Ascending aorta (tissue), 2 donors: ENCODE results near the gene SERPINA3. TPM values are rescaled to one million over a fixed set of nuclear protein-coding genes. Genes with fewer than 3 reads are reported as not detected.

Experiments
- DNase-seq, 2 donors: peaks; one replicate each; pipeline ENCODE4 v3.0.0-alpha.2; 2019; ENCODE audit warnings: low spot score in 2 of 2
- H3K27ac ChIP-seq, 2 donors: fragments of 200-600 bp; sonication (generic); one replicate each; pipeline ENCODE4 v1.5.1; 2016 to 2017; ENCODE audit warnings: mild to moderate bottlenecking in 1 of 2
- H3K27me3 ChIP-seq: fragments of 200-600 bp; sonication (generic); one replicate; pipeline ENCODE4 v1.5.1; 2017
- H3K36me3 ChIP-seq, 2 donors: fragments of 200-600 bp; sonication (generic); one replicate each; pipeline ENCODE4 v1.5.1; 2016
- H3K4me1 ChIP-seq, 2 donors: fragments of 200-600 bp; sonication (generic); one replicate each; pipeline ENCODE4 v1.5.1; 2016 to 2017; ENCODE audit warnings: mild to moderate bottlenecking in 1 of 2
- H3K4me3 ChIP-seq, 2 donors: fragments of 200-600 bp; sonication (generic); one replicate each; pipeline ENCODE4 v1.5.1; 2016 to 2017; ENCODE audit warnings: mild to moderate bottlenecking in 1 of 2
- H3K9me3 ChIP-seq, 2 donors: fragments of 200-600 bp; sonication (generic); one replicate each; pipeline ENCODE4 v1.5.1; 2016
- intact Hi-C: fragments of 100-400 bp; cut with DNase I; formaldehyde crosslinking; loops from one replicate; pipeline ENCODE4 v1.15.1; 2023
- total RNA-seq: library from RNA; depleted of rRNA; stranded (reverse); fragments of >200 nt; gene quantifications from one replicate; pipeline ENCODE4 v1.1.0, GENCODE V29; 2016
- TF ChIP-seq, protein P1 (sequence below), 3 experiments: fragments of 200-600 bp in 2 of 3; fragments of 450-650 bp in 1 of 3; sonication (generic) in 2 of 3; IDR thresholded peaks; one replicate each; pipeline ENCODE4 v1.5.1; 2016 to 2019; ENCODE audit warnings: antibody characterized with exemption in 3 of 3, mild to moderate bottlenecking in 1 of 3, moderate library complexity in 1 of 3

SERPINA3 gene
- total RNA-seq, 1 donor from 2014 or later, result 207 TPM

DNA sequence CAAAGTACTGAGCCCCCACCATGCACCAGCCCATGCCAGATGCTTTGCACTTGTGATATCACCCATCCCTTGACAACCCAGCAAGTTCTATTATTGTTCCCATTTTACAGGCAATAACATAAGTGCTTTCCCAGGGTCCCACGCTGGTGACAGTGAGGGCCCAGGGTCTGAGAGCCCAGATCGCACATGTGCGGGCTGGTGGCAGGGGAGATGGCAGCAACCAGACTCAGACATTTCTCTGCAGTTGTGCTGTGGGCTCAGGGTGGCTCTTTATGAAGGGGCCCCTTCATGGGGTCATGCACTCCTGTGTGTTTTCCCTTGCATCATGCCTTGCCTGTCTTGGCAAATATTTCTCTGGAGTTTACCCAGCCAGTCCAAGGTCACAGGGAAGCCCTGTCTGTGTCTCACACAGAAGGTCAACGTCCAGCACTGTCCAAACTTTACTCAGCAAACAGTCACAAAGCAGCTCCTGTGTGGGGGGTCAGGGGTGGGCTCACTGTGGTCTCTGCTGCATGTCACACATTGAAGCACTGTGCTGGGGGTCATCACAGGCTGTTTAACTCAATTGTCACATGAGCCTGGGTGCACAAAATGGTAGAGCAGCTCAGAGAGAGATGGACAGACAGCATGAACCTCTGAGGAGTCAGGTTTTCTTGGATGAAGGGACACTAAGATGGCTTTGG lies 18.3 kb upstream of the SERPINA3 start:
- peaks cover 0 to 4% of the 10 kb centered on the region in 2 donors for H3K4me1 ChIP-seq
- TF ChIP-seq, protein P1, sequence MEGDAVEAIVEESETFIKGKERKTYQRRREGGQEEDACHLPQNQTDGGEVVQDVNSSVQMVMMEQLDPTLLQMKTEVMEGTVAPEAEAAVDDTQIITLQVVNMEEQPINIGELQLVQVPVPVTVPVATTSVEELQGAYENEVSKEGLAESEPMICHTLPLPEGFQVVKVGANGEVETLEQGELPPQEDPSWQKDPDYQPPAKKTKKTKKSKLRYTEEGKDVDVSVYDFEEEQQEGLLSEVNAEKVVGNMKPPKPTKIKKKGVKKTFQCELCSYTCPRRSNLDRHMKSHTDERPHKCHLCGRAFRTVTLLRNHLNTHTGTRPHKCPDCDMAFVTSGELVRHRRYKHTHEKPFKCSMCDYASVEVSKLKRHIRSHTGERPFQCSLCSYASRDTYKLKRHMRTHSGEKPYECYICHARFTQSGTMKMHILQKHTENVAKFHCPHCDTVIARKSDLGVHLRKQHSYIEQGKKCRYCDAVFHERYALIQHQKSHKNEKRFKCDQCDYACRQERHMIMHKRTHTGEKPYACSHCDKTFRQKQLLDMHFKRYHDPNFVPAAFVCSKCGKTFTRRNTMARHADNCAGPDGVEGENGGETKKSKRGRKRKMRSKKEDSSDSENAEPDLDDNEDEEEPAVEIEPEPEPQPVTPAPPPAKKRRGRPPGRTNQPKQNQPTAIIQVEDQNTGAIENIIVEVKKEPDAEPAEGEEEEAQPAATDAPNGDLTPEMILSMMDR (IDR thresholded peaks at IDR 0.05), result no peak
- H3K27me3 ChIP-seq, result no peaks in the 10 kb centered on the region
- H3K27ac ChIP-seq, result no peak overlapping the region
- H3K36me3 ChIP-seq, result no peaks in the 10 kb centered on the region
- intact Hi-C loops, result no loop called here
- no peaks in the 10 kb centered on the region for H3K9me3 ChIP-seq
- no peak overlapping the region for H3K4me3 ChIP-seq
- DNase-seq, result no peak

DNA sequence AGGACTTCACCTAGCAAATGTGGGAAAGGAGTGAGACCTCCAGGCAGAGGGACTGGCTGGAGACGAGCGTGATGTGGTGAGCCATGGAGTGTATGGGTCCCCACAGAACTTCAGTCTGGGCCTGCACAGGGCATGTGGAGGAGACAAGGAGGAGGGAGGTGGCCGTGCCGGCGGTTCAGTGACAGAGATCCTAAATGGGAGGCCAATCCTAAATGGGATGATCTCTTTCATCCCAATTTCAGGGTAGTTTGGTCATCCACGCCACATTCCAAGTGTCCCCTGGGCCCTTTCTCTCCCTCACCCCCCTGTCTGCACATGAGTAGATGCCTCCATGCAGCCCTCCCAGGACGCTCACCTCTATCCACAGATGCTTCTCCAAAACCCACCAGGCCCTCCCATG lies 17.8 kb upstream of the SERPINA3 start:
- H3K4me3 ChIP-seq, result no peak overlapping the region
- H3K9me3 ChIP-seq, result no peaks in the 10 kb centered on the region
- H3K27me3 ChIP-seq, result no peaks in the 10 kb centered on the region
- no peak overlapping the region for H3K27ac ChIP-seq
- peaks cover 1 to 7% of the 10 kb centered on the region in 2 donors for H3K4me1 ChIP-seq
- TF ChIP-seq, protein P1 (IDR thresholded peaks at IDR 0.05), result no peak
- intact Hi-C loops, result no loop called here
- DNase-seq, result no peak
- H3K36me3 ChIP-seq, result no peaks in the 10 kb centered on the region

DNA sequence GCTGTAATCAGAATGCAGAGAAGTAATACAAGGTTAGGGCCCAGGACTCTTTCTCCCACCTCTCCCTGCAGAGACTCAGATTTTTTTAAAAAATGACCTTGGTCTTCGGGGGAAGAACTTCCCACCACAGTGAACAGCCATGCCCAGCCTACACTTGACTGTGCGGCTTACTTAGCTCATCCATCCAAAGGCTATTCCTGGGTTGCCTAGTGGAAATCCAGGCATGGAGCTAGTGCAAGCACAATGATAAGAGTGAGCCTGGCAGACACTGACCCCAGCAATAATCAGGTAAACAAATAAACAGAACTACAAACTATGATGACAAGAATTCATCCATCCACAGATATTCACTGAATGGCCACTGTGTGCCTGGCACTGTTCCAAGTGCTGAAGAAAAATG lies 16.3 kb upstream of the SERPINA3 start:
- peaks cover 10 to 22% of the 10 kb centered on the region in 2 donors for H3K4me1 ChIP-seq
- TF ChIP-seq, protein P1 (IDR thresholded peaks at IDR 0.05), result no peak
- H3K4me3 ChIP-seq, result no peak overlapping the region
- H3K27ac ChIP-seq, result no peak overlapping the region
- no peaks in the 10 kb centered on the region for H3K27me3 ChIP-seq
- intact Hi-C loops, result loop anchor here (5.0 kb wide), 1 partner anchor 911 kb away; no protein-coding TSS in a partner anchor
- no peak for DNase-seq
- no peaks in the 10 kb centered on the region for H3K36me3 ChIP-seq
- no peaks in the 10 kb centered on the region for H3K9me3 ChIP-seq

DNA sequence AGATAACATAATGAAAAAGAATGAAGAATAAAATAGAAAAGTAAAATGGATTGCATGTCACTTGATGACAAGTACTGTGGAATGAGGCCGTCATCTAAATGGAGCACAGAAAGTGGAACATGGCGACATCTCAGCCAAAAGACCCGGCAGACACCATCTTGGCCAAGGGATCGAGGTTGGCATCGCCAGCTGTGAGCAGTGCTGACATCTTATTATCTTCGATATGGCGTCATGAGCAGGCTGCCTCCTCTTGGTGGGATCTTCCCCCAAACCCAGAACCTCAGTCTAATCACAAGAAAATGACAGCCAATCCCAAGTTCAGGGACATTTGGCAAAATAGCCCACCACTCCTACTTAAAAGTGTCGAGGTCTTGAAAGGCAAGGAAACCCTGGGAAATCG lies 15.8 kb upstream of the SERPINA3 start:
- no peak for DNase-seq
- Histone ChIP-seq H3K27ac (no peak overlapping the region), H3K4me3 (no peak overlapping the region), H3K9me3 (no peaks in the 10 kb centered on the region), H3K36me3 (no peaks in the 10 kb centered on the region), H3K27me3 (no peaks in the 10 kb centered on the region), H3K4me1 (peaks cover 10 to 24% of the 10 kb centered on the region in 2 donors)
- intact Hi-C loops, result loop anchor here (5.0 kb wide), 1 partner anchor 911 kb away; no protein-coding TSS in a partner anchor
- TF ChIP-seq, protein P1 (IDR thresholded peaks at IDR 0.05), result no peak

DNA sequence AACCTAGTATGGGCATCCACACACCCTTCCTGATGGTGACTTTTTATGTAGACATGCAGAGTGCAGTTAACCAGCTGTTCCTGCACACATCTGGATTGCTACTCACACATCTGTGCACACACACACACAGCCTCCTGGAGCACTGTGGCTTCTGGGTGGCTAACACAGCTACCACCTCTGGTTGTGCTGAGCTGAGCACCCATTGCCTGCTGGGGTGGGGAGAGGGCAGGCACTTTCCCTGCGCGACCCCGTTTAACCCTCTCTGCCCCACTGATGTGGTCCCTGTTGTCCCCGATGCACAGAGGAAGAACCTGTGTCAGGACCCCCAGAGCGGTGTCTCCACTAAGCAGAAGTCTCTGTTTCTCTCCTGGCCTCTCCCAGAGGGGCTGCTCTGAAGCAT lies 14.4 kb upstream of the SERPINA3 start:
- no peak for DNase-seq
- intact Hi-C loops, result loop anchor here (5.0 kb wide), 1 partner anchor 910 kb away; no protein-coding TSS in a partner anchor
- TF ChIP-seq, protein P1 (IDR thresholded peaks at IDR 0.05), result no peak
- H3K27me3 ChIP-seq, result no peaks in the 10 kb centered on the region
- H3K4me3 ChIP-seq, result no peak overlapping the region
- H3K27ac ChIP-seq, result no peak overlapping the region
- H3K36me3 ChIP-seq, result no peaks in the 10 kb centered on the region
- peaks cover 10 to 38% of the 10 kb centered on the region in 2 donors for H3K4me1 ChIP-seq
- no peaks in the 10 kb centered on the region for H3K9me3 ChIP-seq
